NCI-H2196 treated with DMSO at 0.1 percent for 48 hours (cell line): Measurements from ENCODE around the gene NOL12.
"Not testable (repeated sequence)": the region's sequence is repeated elsewhere in the genome, so short reads cannot be mapped to it uniquely, and the experiment has no call there.

Source experiments
- DNase-seq: peaks from one replicate; lab custom pipeline; 2025; ENCODE audit not compliant: unreplicated experiment; lab: John Stamatoyannopoulos, UW

Gene NOL12

DNA sequence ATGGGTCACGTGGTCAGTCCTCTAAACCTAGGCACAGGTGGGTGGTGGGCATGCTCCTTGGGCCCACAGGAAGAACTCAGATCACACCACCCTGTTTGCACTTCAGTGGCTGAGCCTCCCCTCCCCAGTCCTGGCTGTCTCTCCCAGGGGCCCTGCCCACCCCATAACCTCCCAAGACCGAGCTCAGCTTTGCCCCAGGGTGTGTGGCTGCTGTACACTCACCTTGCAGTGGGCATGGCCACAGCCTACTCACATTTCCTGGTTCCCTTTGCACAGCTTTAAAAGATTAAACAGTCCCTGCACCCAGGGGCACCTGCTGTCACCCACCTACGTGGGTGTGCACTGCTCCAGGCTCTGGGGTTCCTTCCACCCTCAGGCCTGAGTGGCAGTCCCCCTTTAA is 24.5 kb downstream of the NOL12 start:
- no peak for DNase-seq

DNA sequence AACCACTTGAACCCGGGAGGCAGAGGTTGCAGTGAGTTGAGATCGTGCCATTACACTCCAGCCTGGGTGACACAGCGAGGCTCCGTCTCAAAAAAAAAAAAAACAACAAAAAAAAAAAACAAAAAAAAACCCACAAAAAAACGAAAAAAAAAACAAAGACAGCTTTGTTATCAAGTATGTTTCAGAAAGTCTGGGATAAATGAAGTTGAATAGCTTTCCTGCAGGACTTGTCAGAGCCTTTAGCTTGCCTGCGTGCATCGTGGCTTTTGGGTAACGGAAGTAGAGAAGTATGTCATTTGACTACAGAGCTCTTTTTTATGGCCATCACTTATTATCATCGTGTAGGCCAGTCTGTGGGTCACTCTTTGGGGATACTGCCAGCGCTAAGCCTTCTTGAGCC is 25.3 kb downstream of the NOL12 start:
- DNase-seq = no peak

DNA sequence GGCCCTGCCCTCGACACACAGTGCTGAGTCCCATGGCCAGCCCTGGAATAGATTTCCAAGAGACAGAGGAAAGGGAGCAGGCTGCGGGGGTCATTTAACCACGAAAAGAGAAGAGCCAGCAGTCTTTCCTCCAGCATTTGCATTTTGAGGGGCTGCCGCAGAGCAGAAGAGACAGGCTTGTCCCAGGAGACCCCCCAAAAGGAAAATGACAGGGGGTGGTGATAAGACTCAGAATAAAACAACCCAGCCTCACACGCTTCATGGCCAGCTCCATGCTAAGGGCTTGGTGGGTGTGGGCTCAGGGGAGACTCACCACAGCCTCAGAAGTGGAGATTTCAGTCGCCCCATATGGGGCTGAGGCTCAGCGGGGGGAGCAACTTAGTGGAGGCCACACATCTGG is 27.6 kb downstream of the NOL12 start:
- no peak for DNase-seq

DNA sequence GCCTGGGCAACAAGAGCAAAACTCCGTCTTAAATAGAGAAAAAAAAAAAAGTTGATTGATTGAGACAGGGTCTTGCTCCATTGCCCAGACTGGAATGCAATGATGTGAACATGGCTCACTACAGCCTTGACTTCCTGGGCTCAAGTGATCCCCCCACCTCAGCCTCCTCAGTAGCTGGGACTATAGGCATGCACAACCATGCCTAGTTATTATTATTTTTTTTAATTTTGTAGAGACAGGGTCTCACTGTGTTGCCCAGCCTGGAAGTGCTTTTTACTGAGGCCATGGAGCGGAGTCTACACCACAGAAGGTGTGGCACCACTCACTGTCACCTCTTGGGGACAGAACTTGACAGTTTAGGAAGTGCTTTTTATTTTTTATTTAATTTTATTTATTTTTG is 28.5 kb downstream of the NOL12 start:
- no peak for DNase-seq

DNA sequence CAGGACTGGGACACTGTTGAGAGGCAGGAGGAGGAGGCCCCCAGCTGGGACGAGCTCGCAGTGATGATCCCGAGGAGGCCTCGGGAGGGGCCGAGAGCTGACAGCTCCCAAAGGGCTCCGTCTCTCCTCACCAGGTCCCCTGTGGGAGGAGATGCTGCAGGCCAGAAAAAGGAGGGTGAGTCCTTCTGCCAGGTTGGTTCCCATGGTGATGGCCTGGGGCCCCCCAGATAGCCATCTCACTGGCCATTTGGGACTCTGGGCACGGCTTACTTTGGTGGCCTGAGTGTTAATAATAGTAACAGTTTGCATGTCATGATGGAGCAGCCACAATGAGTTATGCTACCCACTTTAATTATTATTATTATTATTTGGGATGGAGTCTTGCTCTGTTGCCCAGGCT is 29.6 kb downstream of the NOL12 start:
- no peak for DNase-seq

DNA sequence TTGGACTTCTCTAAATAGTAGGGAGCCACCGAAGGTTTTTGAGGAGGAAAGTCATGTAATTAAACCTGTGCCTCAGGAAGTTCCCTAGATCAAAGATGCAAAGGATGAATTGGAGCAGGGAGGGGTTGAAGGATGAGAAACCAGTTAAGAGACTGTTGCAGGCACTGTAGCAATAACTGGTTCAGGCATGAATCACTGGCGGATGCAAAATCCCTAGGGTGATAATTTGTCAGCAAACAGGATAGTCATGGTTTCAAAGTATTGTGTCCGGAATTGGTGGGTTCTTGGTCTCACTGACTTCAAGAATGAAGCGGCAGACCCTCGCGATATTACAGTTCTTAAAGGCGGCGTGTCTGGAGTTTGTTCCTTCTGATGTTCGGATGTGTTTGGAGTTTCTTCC is 30.6 kb downstream of the NOL12 start:
- DNase-seq = no peak

DNA sequence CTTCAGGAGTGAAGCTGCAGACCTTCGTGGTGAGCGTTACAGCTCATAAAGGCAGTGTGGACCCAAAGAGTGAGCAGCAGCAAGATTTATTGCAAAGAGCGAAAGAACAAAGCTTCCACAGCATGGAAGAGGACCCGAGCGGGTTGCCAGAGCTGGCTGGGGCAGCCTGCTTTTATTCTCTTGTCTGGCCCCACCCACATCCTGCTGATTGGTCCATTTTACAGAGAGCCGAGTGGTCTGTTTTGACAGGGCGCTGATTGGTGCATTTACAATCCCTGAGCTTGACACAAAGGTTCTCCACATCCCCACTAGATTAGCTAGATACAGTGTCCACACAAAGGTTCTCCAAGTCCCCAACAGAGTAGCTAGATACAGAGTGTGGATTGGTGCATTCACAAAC is 31.1 kb downstream of the NOL12 start:
- not testable (repeated sequence) for DNase-seq

DNA sequence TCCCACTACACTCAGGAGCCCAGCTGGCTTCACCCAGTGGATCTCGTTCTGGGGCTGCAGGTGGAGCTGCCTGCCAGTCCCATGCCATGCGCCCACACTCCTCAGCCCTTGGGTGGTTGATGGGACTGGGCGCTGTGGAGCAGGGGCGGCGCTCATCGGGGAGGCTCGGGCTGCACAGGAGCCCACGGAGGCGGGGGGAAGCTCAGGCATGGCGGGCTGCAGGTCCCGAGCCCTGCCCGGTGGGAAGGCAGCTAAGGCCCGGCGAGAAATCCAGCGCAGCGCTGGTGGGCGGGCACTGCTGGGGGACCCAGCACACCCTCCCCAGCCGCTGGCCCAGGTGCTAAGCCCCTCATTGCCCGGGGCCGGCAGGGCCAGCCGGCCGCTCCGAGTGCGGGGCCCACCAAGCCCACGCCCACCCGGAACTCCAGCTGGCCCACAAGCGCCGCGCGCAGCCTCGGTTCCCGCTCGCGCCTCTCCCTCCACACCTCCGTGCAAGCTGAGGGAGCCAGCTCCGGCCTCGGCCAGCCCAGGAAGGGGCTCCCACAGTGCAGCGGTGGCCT is 31.7 kb downstream of the NOL12 start:
- not testable (repeated sequence) for DNase-seq

DNA sequence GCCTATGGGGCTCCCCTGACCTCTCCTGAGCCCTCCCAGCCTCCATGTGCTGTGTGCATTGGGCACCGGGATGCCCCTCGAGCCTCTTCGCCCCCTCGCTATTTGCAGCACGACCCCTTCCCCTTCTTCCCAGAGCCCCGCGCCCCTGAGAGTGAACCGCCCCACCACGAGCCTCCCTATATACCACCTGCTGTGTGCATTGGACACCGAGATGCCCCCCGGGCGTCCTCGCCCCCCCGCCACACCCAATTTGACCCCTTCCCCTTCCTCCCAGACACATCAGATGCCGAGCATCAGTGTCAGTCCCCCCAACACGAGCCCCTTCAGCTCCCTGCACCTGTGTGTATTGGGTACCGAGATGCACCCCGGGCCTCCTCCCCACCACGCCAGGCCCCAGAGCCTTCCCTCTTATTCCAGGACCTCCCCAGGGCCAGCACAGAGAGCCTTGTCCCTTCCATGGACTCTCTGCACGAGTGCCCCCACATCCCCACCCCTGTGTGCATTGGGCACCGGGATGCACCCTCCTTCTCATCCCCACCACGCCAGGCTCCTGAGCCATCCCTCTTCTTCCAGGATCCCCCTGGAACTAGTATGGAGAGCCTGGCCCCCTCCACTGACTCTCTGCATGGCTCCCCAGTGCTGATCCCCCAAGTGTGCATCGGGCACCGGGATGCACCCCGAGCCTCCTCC is 39.6 kb downstream of the NOL12 start:
- no peak for DNase-seq

DNA sequence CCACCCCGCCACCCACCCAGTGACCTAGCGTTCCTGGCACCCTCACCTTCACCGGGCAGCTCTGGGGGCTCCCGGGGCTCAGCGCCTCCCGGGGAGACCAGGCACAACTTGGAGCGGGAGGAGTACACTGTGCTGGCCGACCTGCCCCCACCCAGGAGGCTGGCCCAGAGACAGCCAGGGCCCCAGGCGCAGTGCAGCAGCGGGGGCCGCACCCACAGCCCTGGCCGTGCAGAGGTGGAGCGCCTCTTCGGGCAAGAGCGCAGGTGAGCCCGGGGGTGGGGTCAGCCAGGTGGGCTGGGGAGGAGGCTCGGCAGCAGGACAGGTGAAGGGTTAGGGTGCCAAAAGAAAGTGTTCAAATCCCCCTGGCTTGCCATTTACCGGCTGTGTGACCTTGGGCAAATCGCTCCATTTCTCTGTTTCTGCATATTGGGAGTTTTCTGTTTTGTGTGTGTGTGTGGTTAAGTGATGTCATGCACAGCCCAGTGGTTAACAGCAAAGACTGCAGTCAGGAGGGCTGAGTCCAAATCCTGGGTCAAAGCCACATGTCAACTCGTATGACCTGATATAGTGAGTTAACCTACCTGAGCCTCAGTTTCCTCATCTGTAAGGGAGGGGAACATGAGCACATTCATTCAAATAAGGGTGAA is 40.2 kb downstream of the NOL12 start:
- DNase-seq = no peak

DNA sequence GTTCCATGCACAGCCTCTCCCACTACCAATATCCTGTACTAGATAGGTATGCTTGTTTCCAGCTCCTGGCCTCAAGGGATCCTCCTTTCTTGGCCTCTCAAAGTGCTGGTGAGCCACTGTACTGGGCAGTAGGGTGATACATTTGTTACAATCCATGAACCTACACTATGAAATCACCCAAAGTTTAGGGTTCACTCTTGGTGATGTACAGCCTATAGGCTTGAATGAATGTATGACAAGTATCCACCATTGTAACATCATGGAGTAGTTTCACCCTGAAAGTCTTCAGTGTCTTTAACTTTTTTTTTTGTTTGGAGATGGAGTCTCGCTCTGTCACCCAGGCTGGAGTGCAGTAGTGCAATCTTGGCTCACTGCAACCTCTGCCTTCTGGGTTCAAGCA is 42.5 kb downstream of the NOL12 start:
- no peak for DNase-seq

DNA sequence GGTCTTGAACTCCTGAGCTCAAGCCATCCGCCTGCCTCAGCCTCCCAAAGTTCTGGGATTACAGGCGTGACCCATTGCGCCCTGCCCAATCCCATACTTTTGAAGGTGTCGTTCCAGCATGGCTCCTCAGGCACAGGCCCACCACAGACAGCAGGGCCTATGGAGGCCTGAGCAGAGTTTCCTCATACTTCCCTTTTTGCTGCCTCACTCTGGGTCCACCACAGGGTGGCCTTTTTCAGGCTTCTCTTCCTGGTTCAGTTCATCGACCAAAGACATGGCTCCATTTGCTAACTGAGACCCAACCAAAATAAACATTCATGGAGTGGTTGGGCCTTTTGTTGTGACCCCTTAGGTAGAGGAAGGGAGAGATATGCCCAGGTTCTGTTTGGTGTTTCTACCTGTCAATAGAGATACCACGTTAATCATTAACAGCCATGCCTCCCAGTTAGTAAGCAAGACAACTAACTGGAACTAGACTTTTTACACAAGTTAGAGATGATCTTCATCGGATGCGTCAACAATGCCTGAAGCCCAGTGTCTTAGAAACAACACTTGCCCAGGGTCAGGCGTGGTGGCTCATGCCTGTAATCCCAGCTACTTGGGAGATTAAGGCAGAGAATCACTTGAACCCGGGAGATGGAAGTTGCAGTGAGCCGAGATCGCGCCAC is 45.8 kb downstream of the NOL12 start:
- DNase-seq = no peak

DNA sequence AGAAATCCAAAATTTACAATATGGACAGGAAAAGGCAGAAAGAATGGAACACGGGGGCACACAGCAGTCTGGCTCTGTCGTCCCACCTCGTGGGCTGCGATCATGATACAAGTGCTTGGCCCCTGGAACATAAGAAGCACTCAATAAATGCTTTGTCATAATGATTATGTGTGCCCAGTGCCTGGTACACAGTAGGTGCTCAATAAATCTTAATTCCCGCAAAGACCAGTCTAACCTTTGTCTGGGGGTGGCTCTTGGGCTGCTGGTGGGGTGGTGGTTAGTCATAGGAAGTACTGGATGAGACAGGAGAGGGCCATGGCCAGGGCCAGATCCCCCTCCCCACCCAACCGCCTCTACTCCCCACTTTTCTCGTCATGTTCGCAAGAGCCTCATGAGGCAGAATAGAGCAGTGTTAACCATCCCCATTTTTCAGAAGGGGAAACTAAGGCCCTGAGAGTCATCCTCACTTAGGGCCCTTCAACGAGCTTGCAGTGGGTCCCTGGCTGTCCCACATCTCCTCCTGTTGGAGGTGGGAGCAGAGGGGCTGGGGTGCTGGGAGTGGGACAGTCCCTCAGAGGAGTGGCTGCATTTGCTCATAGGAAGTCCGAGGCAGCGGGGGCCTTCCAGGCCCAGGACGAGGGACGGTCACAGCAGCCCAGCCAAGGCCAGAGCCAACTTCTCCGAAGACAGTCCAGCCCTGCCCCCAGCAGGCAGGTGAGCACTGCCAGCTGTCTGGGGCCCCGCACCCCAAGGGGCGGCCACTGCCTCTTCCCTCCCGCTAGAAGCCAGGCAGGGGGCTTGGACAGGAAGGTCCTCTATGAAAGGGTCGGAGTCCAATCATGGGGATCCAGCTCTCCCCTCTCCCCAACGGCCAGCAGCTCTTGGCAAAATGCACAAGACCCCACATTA is 46.8 kb downstream of the NOL12 start:
- DNase-seq = no peak

DNA sequence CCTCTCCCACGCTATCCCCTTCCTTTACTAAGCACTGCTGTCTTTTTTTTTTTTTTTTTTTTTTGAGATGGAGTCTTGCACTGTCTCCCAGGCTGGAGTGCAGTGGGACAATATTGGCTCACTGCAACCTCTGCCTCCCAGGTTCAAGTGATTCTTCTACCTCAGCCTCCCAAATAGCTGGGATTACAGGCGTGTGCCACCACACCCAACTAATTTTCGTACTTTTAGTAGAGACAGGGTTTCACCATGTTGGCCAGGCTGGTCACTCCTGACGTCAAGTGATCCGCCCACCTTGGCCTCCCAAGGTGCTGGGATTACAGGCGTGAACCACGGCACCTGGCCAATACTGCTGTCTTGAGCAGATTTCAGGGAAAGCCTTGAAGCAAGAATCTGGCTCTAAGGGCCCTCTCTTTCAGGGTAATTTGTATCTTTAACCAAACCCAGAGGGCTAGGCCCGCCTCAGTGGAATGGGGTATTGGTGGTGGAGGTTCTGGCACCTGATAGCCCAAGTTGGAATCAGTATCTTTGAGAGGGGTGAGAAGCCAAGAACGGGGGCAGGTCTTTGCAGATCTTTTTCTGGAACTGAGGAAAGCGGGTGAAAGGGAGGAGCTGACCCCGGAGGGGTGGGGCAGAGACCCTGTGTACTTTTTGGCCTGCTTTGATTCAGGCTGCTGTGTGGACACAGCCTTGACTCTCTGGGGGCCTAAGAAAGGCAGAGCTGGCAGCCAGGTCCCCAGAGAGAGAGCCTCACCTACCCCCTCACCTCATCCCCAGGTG is 47.7 kb downstream of the NOL12 start:
- DNase-seq = no peak

DNA sequence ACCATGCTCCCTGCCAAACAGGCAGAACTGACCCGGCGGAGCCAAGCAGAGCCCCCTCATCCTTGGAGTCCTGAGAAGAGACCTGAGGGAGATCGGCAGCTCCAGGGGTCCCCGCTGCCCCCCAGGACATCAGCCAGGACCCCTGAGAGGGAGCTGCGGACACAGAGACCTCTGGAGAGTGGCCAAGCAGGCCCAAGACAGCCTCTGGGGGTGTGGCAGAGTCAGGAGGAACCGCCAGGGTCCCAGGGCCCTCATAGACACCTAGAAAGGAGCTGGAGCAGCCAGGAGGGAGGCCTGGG is 48.2 kb downstream of the NOL12 start:
- DNase-seq = no peak

DNA sequence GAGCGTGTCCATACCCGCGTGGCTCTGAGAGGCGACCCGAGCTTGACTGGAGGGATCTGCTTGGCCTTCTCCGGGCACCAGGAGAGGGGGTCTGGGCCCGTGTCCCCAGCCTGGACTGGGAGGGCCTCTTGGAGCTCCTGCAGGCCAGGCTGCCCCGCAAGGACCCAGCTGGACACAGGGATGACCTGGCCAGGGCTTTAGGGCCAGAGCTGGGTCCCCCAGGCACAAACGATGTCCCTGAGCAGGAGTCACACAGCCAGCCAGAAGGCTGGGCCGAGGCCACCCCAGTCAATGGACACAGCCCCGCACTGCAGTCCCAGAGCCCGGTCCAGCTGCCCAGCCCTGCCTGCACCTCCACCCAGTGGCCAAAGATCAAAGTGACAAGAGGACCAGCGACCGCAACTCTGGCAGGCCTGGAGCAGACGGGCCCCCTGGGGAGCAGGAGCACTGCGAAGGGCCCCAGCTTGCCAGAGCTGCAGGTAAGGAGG is 48.9 kb downstream of the NOL12 start:
- DNase-seq = no peak

DNA sequence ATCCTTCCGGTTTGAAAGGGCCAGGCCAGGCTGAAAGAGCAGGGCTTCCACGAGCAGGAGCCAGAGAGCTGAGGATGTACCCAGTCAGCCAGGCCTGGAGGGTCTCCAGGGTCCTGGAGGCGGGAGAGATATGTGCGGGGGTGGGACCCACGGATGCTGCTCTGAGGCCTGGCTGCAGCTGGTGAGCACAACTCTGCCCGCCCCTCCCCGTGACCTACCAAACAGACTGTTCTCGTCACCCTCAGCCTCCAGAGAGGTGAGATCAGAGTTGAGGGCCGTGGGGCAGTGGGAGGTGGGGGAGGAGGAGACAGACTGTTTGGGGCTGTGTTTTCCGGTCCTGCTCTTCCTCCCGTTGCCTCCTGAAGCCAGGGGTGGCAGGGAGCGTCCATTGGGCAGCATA is 52.9 kb downstream of the NOL12 start:
- DNase-seq = no peak

DNA sequence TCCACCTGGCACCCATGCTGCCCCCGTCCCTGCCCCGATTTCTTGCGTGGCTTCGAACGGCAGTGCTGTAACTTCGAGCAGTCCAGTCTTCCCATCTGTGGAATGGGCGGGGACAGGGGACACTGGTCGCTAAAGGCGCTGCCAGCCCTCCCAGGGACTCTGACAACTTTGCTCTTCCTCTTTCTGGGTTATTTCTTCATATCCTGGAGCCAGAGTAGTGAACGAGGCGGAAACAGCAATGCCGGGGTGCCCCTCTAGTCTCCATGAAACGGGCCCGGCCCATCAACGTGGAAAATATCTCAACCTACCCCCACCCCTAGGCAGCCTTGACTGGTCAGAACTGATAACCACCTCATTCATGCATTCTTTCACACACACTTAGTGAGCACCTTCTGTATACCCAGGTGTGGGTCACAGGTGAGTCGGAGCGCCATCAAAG is 53.5 kb downstream of the NOL12 start:
- no peak for DNase-seq

DNA sequence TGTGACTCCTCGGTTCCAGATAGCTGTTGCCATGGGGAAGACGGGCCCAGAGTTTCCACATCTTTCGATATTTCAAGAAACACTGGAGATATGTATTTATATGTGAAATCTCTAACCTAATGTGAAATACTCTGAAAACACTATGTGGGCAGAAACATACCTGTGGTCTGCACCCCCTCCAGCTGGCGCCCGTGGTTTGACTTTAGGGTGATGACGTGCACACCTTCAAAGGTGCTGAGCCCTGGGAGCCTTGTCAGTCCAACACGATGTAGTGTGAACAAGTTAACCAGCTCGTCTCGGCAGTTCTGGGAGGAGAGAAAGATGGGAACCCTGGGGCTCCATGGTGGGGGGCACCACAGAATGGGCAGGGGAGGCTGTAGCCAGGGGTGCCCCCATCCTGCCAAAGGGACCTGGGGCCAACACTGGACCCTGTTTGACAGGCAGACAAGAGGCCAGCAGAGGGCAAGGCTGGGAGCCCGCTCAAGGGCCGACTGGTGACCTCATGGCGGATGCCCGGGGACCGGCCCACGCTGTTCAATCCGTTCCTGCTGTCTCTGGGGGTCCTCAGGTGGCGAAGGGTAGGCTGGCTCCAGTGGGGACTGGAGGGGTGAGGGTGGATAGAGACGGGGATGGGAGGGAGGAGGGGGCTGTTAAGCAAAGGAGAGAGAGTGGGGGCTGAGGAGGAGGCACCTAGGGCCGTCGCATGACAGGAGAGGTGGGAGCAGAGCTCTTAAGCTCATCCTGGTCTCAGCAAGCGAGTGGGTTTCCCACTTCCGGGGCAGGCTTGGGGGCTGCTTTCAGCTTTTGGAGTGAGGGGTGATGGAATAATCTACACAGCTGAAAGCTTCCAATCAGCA is 54.5 kb downstream of the NOL12 start:
- no peak for DNase-seq
